ENCODE results near the gene HEXD.
A peak's percentile ranks its signal among the peaks of the same experiment; 100 is the strongest.

HEXD gene

DNA sequence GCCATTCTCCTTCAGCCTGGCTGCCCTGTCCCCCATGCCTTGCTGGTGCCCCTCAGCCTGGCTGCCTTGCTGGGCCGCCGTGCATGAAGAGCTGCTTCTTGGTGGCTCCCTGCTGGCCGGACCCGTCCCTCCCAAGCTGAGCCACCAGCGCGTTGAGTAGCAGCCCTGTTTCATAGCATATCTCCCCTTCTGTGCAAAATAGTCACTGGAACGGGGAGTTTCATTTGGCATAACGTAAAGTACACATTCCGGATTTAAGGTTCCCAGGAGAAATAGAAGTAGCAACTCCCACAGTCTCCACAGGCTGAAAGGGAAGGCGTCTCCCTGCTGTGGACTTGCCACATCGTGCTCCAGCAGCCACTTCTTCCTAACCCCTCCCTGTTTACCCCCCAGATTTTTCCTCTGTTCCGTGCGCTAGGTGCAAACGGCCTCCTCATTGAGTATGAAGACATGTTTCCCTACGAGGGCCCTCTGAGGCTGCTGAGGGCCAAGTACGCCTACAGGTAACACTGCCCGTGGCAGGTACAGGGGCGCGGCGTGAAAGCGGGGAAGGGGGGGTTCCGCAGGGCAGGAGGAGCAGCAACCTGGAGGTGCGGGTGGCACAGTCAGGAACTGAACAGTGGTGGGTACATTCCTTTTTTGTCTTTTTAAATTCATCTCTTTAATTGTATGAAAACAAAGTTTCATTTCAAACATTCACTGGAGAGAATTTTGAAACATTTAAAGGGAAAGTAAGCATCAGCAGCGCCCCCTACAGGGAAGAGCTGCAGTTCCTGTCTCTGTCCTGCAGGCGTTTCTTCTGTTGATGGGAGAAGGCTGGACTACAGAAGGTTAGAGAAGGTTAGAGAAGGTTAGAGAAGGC, 6.1 kb downstream of the HEXD start:
- DNase-seq (ENCODE audit: insufficient read length, low spot score) (no peak), FAIRE-seq (no peak)
- TF ChIP-seq, protein P1, sequence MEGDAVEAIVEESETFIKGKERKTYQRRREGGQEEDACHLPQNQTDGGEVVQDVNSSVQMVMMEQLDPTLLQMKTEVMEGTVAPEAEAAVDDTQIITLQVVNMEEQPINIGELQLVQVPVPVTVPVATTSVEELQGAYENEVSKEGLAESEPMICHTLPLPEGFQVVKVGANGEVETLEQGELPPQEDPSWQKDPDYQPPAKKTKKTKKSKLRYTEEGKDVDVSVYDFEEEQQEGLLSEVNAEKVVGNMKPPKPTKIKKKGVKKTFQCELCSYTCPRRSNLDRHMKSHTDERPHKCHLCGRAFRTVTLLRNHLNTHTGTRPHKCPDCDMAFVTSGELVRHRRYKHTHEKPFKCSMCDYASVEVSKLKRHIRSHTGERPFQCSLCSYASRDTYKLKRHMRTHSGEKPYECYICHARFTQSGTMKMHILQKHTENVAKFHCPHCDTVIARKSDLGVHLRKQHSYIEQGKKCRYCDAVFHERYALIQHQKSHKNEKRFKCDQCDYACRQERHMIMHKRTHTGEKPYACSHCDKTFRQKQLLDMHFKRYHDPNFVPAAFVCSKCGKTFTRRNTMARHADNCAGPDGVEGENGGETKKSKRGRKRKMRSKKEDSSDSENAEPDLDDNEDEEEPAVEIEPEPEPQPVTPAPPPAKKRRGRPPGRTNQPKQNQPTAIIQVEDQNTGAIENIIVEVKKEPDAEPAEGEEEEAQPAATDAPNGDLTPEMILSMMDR (IDR thresholded peaks at IDR 0.05; ENCODE audit: insufficient read depth, missing control alignments) = peak; percentile 74

GRCh38 chr17:82424863-82425159, 6.7 kb downstream of the HEXD start:
- FAIRE-seq = no peak
- TF ChIP-seq, protein P1 (IDR thresholded peaks at IDR 0.05; ENCODE audit: insufficient read depth, missing control alignments) = no peak
- DNase-seq (ENCODE audit: insufficient read length, low spot score) = no peak

DNA sequence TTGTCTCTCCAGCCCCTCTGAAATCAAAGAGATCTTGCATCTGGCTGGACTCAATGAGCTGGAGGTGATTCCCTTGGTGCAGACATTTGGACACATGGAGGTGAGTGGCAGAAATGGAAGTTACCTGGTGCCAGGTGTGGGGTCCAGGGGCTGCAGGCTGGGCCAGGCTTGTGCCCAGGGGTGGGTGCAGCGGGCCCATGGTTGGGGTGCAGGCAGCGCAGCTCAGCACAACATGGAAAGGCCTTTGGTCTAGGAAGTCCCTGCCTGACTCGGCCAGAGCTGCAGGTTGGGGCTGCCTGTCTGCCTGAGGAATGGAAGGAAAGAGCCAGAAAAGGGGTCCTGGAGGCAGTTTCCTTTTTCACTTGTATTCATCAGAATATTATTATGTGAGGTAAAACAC, 10.4 kb downstream of the HEXD start:
- TF ChIP-seq, protein P1 (IDR thresholded peaks at IDR 0.05; ENCODE audit: insufficient read depth, missing control alignments) = no peak
- no peak for FAIRE-seq
- no peak for DNase-seq (ENCODE audit: insufficient read length, low spot score)

DNA sequence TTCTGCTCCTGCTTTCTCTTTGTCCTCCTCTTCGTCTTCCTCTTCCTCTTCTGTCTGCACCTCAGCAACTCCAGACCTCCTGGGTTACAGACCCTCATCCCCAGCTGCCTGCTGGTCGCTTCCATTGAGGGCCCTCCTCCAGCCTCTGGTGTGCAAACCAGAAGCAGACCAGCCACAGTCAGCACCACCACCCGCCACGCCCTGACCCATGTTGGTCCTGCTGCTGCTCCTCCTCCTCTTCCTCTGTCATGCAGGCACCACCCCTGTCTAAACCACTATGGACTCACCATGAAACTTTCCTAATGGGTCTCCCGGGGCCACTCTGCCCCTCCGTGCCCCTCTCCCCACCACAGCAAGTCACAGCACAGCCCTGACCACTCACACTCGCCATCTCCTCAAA, 11.7 kb downstream of the HEXD start:
- FAIRE-seq (no peak), DNase-seq (ENCODE audit: insufficient read length, low spot score) (no peak)
- TF ChIP-seq, protein P1 (IDR thresholded peaks at IDR 0.05; ENCODE audit: insufficient read depth, missing control alignments) = no peak

GRCh38 chr17:82432017-82432416, 13.9 kb downstream of the HEXD start:
- no peak for FAIRE-seq
- TF ChIP-seq, protein P1 (IDR thresholded peaks at IDR 0.05; ENCODE audit: insufficient read depth, missing control alignments) = no peak
- DNase-seq (ENCODE audit: insufficient read length, low spot score) = no peak

- FAIRE-seq (no peak), DNase-seq (ENCODE audit: insufficient read length, low spot score) (no peak)
- TF ChIP-seq, protein P1 (IDR thresholded peaks at IDR 0.05; ENCODE audit: insufficient read depth, missing control alignments) = no peak
Measured at GRCh38 chr17:82433560-82434215, 15.5 kb downstream of the HEXD start.

GRCh38 chr17:82434216-82434565, 16.0 kb downstream of the HEXD start:
- FAIRE-seq = no peak
- TF ChIP-seq, protein P1 (IDR thresholded peaks at IDR 0.05; ENCODE audit: insufficient read depth, missing control alignments) = no peak
- DNase-seq (ENCODE audit: insufficient read length, low spot score) = no peak

Data from D721Med (cell line).